ENCODE measurements around the gene ARID1B.

ARID1B gene

GRCh38 chr6:157073596-157073995 is 296.4 kb downstream of the ARID1B start:
- no peak for TF ChIP-seq CTCF (IDR thresholded peaks at IDR 0.05; ENCODE audit: extremely low read depth, missing control alignments)
- no peak for DNase-seq (ENCODE audit: low spot score)

GRCh38 chr6:157074969-157075368 is 297.8 kb downstream of the ARID1B start:
- no peak for TF ChIP-seq CTCF (IDR thresholded peaks at IDR 0.05; ENCODE audit: extremely low read depth, missing control alignments)
- no peak for DNase-seq (ENCODE audit: low spot score)

- peak; percentile 38 for DNase-seq (ENCODE audit: low spot score)
- TF ChIP-seq CTCF (IDR thresholded peaks at IDR 0.05; ENCODE audit: extremely low read depth, missing control alignments): no peak
These were observed 298.6 kb downstream of the ARID1B start for GRCh38 chr6:157075549-157076450.

- TF ChIP-seq CTCF (IDR thresholded peaks at IDR 0.05; ENCODE audit: extremely low read depth, missing control alignments): no peak
- DNase-seq (ENCODE audit: low spot score): no peak
These were observed 299.3 kb downstream of the ARID1B start for GRCh38 chr6:157076451-157076822.

GRCh38 chr6:157077251-157077650 is 300.1 kb downstream of the ARID1B start:
- TF ChIP-seq CTCF (IDR thresholded peaks at IDR 0.05; ENCODE audit: extremely low read depth, missing control alignments): no peak
- DNase-seq (ENCODE audit: low spot score): no peak

GRCh38 chr6:157078326-157078725 is 301.1 kb downstream of the ARID1B start:
- TF ChIP-seq CTCF (IDR thresholded peaks at IDR 0.05; ENCODE audit: extremely low read depth, missing control alignments): no peak
- DNase-seq (ENCODE audit: low spot score): no peak

GRCh38 chr6:157079277-157079676 is 302.1 kb downstream of the ARID1B start:
- no peak for TF ChIP-seq CTCF (IDR thresholded peaks at IDR 0.05; ENCODE audit: extremely low read depth, missing control alignments)
- no peak for DNase-seq (ENCODE audit: low spot score)
